ACHN (cell line): ENCODE results near the gene SH3PXD2A.

Experiments
- DNase-seq: peaks from one replicate; pipeline ENCODE4 v3.0.0-alpha.2; 2015
- in situ Hi-C: cut with HindIII; loops from 2 replicates; pipeline ENCODE4 v1.10.0; 2017; ENCODE audit warnings: low sequenced_read_pairs, low pct_ligation_motif_present, low pct_unique_long_range_greater_than_20kb

Gene SH3PXD2A

DNA sequence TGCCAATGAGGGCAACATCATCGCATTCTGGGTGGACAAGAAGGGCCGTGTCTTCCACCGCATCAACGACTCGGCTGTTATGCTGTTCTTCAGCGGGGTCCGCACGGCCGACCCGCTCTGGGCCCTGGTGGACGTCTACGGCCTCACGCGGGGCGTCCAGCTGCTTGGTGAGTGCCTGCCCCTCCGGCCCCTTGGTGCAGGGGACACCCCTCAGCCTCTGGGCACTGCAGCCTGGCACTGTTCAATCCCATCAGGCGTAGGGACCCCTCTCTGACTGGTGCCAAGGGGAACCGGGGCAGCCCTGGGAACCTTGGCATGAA, 283.8 kb downstream of the SH3PXD2A start:
- DNase-seq: no peak
- in situ Hi-C loops: no loop called here

- in situ Hi-C loops: no loop called here
Observed at GRCh38 chr10:103570844-103571655, 284.3 kb downstream of the SH3PXD2A start.

GRCh38 chr10:103569896-103570295, 285.5 kb downstream of the SH3PXD2A start:
- in situ Hi-C loops: no loop called here
- DNase-seq: no peak

More at GRCh38 chr10:103570844-103571655, 284.3 kb downstream of the SH3PXD2A start:
- no peak for DNase-seq

GRCh38 chr10:103568505-103568904, 286.9 kb downstream of the SH3PXD2A start:
- DNase-seq: no peak
- in situ Hi-C loops: no loop called here

GRCh38 chr10:103566536-103566935, 288.8 kb downstream of the SH3PXD2A start:
- DNase-seq: no peak

GRCh38 chr10:103564776-103565520, 290.4 kb downstream of the SH3PXD2A start:
- in situ Hi-C loops: no loop called here
- peak; percentile 39 for DNase-seq

More at GRCh38 chr10:103566536-103566935, 288.8 kb downstream of the SH3PXD2A start:
- in situ Hi-C loops: no loop called here

DNA sequence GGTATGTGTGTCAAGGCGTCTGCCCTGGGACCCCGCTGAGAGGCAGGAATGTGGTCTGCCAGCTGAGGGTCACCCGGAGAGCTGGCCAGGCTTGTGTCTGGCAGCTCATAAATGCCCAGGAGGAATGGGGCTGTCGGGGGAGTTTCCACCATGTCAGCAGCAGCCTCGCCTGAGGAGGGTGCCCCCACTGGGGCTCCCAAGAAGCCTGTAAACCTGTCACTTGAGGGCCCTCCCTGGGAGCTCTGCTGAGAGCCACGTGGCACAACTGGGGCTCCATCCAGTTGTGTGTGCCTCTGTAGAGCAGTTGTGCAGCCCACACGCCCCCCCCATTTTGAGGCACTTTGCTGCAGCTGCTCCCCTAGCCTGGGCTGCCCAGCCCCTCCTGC, 291.3 kb downstream of the SH3PXD2A start:
- DNase-seq: no peak
- in situ Hi-C loops: no loop called here

GRCh38 chr10:103563231-103564115, 291.9 kb downstream of the SH3PXD2A start:
- DNase-seq: no peak
- in situ Hi-C loops: no loop called here

DNA sequence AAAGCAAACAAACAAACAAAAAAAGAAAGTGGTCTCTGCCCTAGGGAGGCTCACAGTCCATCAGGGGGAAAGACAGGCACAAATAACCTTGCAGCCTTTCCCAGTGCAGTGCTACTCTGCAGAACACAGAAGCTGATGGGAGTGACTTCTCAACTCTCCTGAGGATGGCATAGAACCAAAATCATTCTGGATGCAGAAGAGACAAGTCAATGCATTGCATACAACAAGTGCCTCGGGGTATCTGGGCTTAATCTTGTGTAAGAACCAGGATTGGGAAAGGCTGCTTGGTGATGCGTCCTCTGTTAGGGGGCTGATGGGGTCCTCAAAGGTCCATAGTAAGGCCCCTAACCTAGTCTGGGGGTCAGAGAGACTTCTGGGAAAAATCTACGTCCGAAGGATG, 293.0 kb downstream of the SH3PXD2A start:
- in situ Hi-C loops: no loop called here
- no peak for DNase-seq

DNA sequence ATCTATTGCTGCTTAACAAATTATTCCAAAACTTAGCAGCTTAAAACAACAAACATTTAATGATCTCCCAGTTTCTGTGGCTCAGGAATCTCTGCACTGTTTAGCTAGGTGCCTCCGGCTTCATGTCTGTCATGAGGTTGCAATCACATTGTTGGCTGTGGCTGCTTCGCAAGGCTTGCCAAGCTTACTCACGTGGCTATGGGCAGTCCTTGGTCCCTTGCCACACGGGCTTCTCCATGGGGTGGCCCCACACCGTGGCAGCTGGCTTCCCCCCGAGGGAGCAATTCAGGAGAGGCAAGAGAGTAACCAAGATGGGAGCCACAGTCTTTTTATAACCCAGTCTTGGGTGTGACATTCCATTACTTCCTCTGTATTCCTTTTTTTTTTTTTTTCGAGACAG, 294.5 kb downstream of the SH3PXD2A start:
- DNase-seq: no peak
- in situ Hi-C loops: no loop called here

DNA sequence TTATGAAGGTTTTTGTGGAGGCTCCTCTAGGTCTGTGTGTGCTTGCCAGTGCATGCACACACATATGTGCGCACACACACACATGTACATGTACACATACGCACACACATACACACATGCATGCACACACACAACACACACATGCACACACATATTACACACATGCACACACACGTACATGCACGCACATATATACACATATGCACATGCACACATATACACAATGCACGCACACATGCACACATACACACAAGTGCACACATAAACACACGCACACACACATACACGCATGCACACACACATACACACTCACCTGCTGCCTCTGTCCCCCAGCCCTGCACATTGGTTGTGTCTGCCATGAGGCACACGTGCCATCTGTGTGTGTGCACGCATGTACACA, 295.6 kb downstream of the SH3PXD2A start:
- in situ Hi-C loops: no loop called here
- no peak for DNase-seq

- in situ Hi-C loops: no loop called here
Observed at GRCh38 chr10:103558911-103559310, 296.5 kb downstream of the SH3PXD2A start.

GRCh38 chr10:103557455-103557854, 297.9 kb downstream of the SH3PXD2A start:
- no peak for DNase-seq
- in situ Hi-C loops: no loop called here

More at GRCh38 chr10:103558911-103559310, 296.5 kb downstream of the SH3PXD2A start:
- DNase-seq: no peak

GRCh38 chr10:103556383-103557007, 298.9 kb downstream of the SH3PXD2A start:
- in situ Hi-C loops: no loop called here
- no peak for DNase-seq

DNA sequence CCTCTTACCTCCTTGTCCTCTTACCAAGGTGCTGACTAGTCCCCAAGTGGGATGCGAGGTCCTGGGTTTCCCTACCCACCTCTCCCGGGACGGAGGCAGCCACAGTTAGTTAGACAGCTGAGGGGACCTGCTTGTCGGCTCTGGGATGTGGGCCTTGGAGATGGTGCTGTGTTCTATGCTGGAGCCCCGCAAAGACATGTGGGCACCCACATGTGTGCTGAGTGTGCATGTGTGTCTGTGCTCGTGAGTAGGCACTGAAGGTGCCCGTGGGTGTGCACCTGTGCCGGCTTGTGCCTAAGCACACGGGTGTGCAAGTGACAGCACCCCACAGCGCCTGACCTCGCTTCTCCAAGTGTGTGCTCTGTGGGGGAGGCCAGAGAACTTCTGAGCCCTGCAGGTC, 299.7 kb downstream of the SH3PXD2A start:
- in situ Hi-C loops: no loop called here
- DNase-seq: no peak

GRCh38 chr10:103555325-103555649, 300.1 kb downstream of the SH3PXD2A start:
- in situ Hi-C loops: no loop called here

DNA sequence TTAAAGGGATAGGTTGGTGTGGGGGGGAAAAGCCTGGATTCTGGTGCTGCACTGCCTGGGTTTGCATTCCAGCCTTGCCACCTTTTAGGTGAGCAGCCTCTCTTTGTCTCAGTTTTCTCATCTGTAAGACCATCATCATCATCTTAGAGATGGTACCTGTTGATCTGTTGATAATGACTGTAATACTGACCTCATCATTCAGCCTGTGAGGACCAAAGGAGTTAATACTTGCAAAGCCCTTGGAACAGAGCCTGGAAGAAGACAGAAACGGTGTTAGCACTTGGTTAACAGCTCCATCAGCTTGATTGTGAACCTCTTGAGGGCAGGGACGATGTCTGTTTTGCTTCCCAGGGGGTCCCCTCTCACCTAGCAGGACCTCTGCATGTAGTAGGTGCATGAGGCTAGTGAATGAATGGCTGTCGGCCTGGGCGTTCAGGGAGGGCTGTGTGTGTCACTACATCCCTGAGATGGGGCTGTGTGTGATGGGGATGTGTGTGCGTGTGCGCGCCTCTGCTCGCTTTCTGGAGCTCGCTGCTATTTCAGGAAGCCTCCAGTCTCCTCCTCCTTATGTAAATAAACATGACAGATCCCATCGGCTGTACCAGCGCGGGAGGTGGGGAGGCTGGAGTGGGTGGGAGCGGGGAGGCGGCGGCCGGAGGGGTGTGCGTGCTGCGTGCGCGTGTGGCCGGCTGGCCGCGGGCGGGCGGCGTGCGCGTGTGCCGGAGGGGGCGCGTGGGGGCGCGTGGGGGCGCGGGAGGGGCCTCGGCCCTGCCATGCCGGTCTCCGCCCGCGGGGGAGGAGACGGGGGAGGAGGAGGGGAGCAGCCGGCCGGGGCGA, 300.7 kb downstream of the SH3PXD2A start:
- DNase-seq: no peak

More at GRCh38 chr10:103555325-103555649, 300.1 kb downstream of the SH3PXD2A start:
- no peak for DNase-seq

More for the DNA sequence above, 300.7 kb downstream of the SH3PXD2A start:
- in situ Hi-C loops: no loop called here
